Right cardiac atrium (tissue), 5 donors: ENCODE data around the gene NCOR2. TPM values are rescaled to one million over a fixed set of nuclear protein-coding genes. Genes with fewer than 3 reads are reported as not detected.

Source experiments
- ATAC-seq, 2 donors: fragments of 200-7000 bp; cut with Tn5 transposase; one replicate each; pipeline versions ENCODE4 v1.8.0 to v1.9.1; 2020; ENCODE audit warnings: moderate library complexity in 2 of 2, mild to moderate bottlenecking in 1 of 2
- DNase-seq, 3 donors: peaks; one replicate each; pipeline ENCODE4 v3.0.0-alpha.2; 2020
- H3K27ac ChIP-seq: one replicate; pipeline ENCODE4 v1.5.1; 2013; ENCODE audit warnings: mild to moderate bottlenecking, low read length, control low read depth, moderate library complexity
- H3K27me3 ChIP-seq: one replicate; pipeline ENCODE4 v1.6.1; 2013; ENCODE audit not compliant: control insufficient read depth, insufficient read depth
- H3K4me1 ChIP-seq: one replicate; pipeline ENCODE4 v1.6.1; 2013; ENCODE audit warnings: low read length; ENCODE audit not compliant: control insufficient read depth, insufficient read depth
- H3K4me3 ChIP-seq: one replicate; pipeline ENCODE4 v1.5.1; 2013; ENCODE audit warnings: low read length, control low read depth
- H3K9me3 ChIP-seq: one replicate; pipeline ENCODE4 v1.6.1; 2013; ENCODE audit warnings: low read length; ENCODE audit not compliant: control insufficient read depth
- WGBS: extraction: QIAGEN DNeasy Blood & Tissue Kit; methylation state at CpG from one replicate; pipeline ENCODE4 v1.1.7; 2013; 5-methylcytosine and 5-hydroxymethylcytosine counted together
- intact Hi-C, 4 donors: fragments of 100-400 bp; cut with DNase I; formaldehyde crosslinking; loops; one replicate each; pipeline versions ENCODE4 v1.11.0 to v1.14.0; 2022 to 2023
- polyA plus RNA-seq: library from polyadenylated mRNA; stranded (reverse); fragments of 200-250 nt; gene quantifications from one replicate; pipeline ENCODE4 v1.2.3, GENCODE V29; 2013
- total RNA-seq, 4 donors: library from RNA; stranded (reverse); fragmentation: NEBNext Ultra II Directional; extraction: Animal tissue kit (Norgen Biotek cat#: 25700); gene quantifications; one replicate each; pipeline ENCODE4 v1.2.1, GENCODE V29; 2021
- donor health status: healthy with polysubstance abuse.
- donor health status: DM: no; HTN: yes; CAD: no.
- donor health status: DM: no; HTN: no; CAD: no.
- donor health status: DM: no; HTN: yes; CAD: no; lungs with severe emphysema.
- donor health status: DM: yes; HTN: yes; CAD: no.

Gene NCOR2
- total and polyA plus RNA-seq, 5 donors, result 66.4 to 166 (median 140) TPM

- Histone ChIP-seq H3K4me3 (no peak overlapping the region), H3K9me3 (no peaks in the 10 kb centered on the region), H3K27ac (no peak overlapping the region), H3K4me1 (peaks cover 21% of the 10 kb centered on the region), H3K27me3 (no peaks in the 10 kb centered on the region)
- DNase-seq, result peak in 2 of 3 donors; percentile 44 to 45
- no peak for ATAC-seq
- intact Hi-C loops, result no loop called here
- 36% methylated on average over 10 of the region's 10 CpGs for WGBS
These were observed 46.5 kb downstream of the NCOR2 start for GRCh38 chr12:124520907-124521306.

- DNase-seq (peak; percentile 67 to 87 (median 81)), ATAC-seq (peak; percentile 9 to 39)
- Histone ChIP-seq H3K9me3 (no peaks in the 10 kb centered on the region), H3K4me3 (no peak overlapping the region), H3K4me1 (peaks cover 21% of the 10 kb centered on the region), H3K27me3 (no peaks in the 10 kb centered on the region), H3K27ac (peak overlapping the region; percentile 100)
- WGBS, result 26% methylated on average over 14 of the region's 14 CpGs
- intact Hi-C loops, result no loop called here
These were observed 47.1 kb downstream of the NCOR2 start for GRCh38 chr12:124520265-124520701.

- no peak for ATAC-seq
- intact Hi-C loops, result loop anchor here in 2 of 4 donors (5.0 to 10.0 kb wide), 4 partner anchors 48 to 248 kb away; partner anchors contain the start of gene NCOR2 (in 1 of the 2)
- Histone ChIP-seq H3K9me3 (no peaks in the 10 kb centered on the region), H3K27ac (peak overlapping the region; percentile 100), H3K4me3 (no peak overlapping the region), H3K27me3 (no peaks in the 10 kb centered on the region), H3K4me1 (peaks cover 21% of the 10 kb centered on the region)
- DNase-seq, result peak; percentile 44 to 80 (median 75)
- WGBS, result 43% methylated on average over 10 of the region's 10 CpGs
These were observed 47.7 kb downstream of the NCOR2 start for GRCh38 chr12:124519746-124520145.

GRCh38 chr12:124518051-124518932 lies 49.1 kb downstream of the NCOR2 start:
- intact Hi-C loops, result loop anchor here in 2 of 4 donors (5.0 to 10.0 kb wide), 4 partner anchors 49 to 249 kb away; partner anchors contain the start of gene NCOR2 (in 1 of the 2)
- Histone ChIP-seq H3K4me1 (peaks cover 24% of the 10 kb centered on the region), H3K9me3 (no peaks in the 10 kb centered on the region), H3K27ac (peak overlapping the region; percentile 100), H3K27me3 (no peaks in the 10 kb centered on the region), H3K4me3 (peak overlapping the region; percentile 35)
- ATAC-seq, result peak; percentile 73 to 78
- peak; percentile 99 to 100 (median 99) for DNase-seq
- WGBS, result 4% methylated on average over 51 of the region's 51 CpGs
